Lung (tissue), 12 donors: ENCODE measurements around the gene PARD3. TPM values are rescaled to one million over a fixed set of nuclear protein-coding genes. Genes with fewer than 3 reads are reported as not detected.

Source experiments
- ATAC-seq: fragments of 200-7000 bp; cut with Tn5 transposase; one replicate; pipeline ENCODE4 v1.9.1; 2020; ENCODE audit warnings: moderate number of reproducible peaks; ENCODE audit not compliant: insufficient read depth, low FRiP score
- DNase-seq, 3 donors: peaks; one replicate each; pipeline ENCODE4 v3.0.0-alpha.2; 2013 to 2017
- H3K27ac ChIP-seq, 2 donors: one replicate each; pipeline ENCODE4 v1.5.1; 2013; ENCODE audit warnings: mild to moderate bottlenecking in 2 of 2, moderate library complexity in 2 of 2, control low read depth in 1 of 2, inconsistent platforms in 1 of 2, low read depth in 1 of 2, low read length in 1 of 2
- H3K27me3 ChIP-seq, 3 donors: one replicate each; pipeline ENCODE4 v1.5.1; 2013; ENCODE audit warnings: low read length in 2 of 3; ENCODE audit not compliant: control insufficient read depth in 3 of 3, insufficient read depth in 3 of 3
- H3K36me3 ChIP-seq, 4 donors: one replicate each; pipeline ENCODE4 v1.5.1; 2013; ENCODE audit warnings: low read length in 4 of 4, mild to moderate bottlenecking in 1 of 4, moderate library complexity in 1 of 4; ENCODE audit not compliant: control insufficient read depth in 4 of 4, insufficient read depth in 4 of 4
- H3K4me1 ChIP-seq, 5 donors: one replicate each; pipeline ENCODE4 v1.5.1; 2013; ENCODE audit warnings: low read length in 5 of 5, mild to moderate bottlenecking in 2 of 5, moderate library complexity in 1 of 5; ENCODE audit not compliant: control insufficient read depth in 5 of 5, insufficient read depth in 5 of 5
- H3K4me3 ChIP-seq: one replicate; pipeline ENCODE4 v1.5.1; 2013; ENCODE audit warnings: mild to moderate bottlenecking, control low read depth, moderate library complexity
- H3K9ac ChIP-seq, 2 donors: one replicate each; pipeline ENCODE4 v1.5.1; 2013; ENCODE audit warnings: low read length in 2 of 2, control low read depth in 1 of 2; ENCODE audit not compliant: insufficient read depth in 1 of 2
- H3K9me3 ChIP-seq, 4 donors: one replicate each; pipeline ENCODE4 v1.5.1; 2013; ENCODE audit warnings: low read length in 3 of 4, mild to moderate bottlenecking in 1 of 4, moderate library complexity in 1 of 4; ENCODE audit not compliant: control insufficient read depth in 4 of 4, insufficient read depth in 3 of 4
- WGBS, 2 donors: extraction: QIAGEN DNeasy Blood & Tissue Kit; methylation state at CpG; one replicate each; pipeline ENCODE4 v1.1.7; 2013; 5-methylcytosine and 5-hydroxymethylcytosine counted together
- polyA plus RNA-seq, 2 donors: library from polyadenylated mRNA; stranded (reverse); fragments of 200-250 nt; gene quantifications; one replicate each; pipeline ENCODE4 v1.2.1, GENCODE V29; 2013
- total RNA-seq, 2 donors: library from RNA; depleted of rRNA in 1 of 2; stranded (reverse); fragments of >200 nt in 1 of 2; gene quantifications; one replicate each; pipeline ENCODE4 v1.2.1, GENCODE V29; 2014 to 2021
- TF ChIP-seq, protein P1 (sequence below): IDR thresholded peaks from 2 replicates; pipeline ENCODE4 v1.5.1; 2012; ENCODE audit warnings: mild to moderate bottlenecking; ENCODE audit errors: control extremely low read depth, extremely low read depth
- donor health status: control.
- donor health status: control.
- donor health status: Bipolar disorder and iron deficiency.
- donor health status: healthy.
- donor health status: DM: yes; HTN: yes; CAD: no.

The PARD3 gene
- total and polyA plus RNA-seq, 4 donors: 10.3 to 69.2 (median 27.6) TPM

DNA sequence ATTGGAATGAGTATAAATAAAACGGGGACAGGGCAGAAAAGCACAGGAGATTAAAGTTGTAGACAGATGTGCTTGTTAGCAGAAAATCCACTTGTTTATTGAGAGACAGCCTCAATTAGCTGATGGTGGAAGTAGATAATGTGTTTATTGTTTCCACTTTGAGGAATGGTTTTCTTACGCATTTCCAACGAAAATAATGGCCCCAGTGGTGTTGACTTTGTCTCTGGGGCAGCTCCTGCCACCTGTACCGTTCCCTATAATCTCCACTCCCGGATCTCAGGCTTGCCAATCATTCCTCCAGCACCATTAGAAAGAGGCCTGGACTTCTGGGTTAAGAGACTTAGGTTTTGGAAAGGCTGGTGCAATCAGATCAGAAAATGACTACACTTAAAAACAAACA is 638.7 kb downstream of the PARD3 start:
- WGBS, 2 donors: 73 to 74% methylated on average over 5 of the region's 5 CpGs
- H3K9ac ChIP-seq: no peak overlapping the region
- ATAC-seq (no peak), DNase-seq (no peak)
- H3K36me3 ChIP-seq: no peaks in the 10 kb centered on the region
- H3K4me3 ChIP-seq: no peak overlapping the region
- H3K4me1 ChIP-seq: peaks cover 0 to 16% (median 0%) of the 10 kb centered on the region in 5 donors
- no peak overlapping the region for H3K27ac ChIP-seq
- H3K9me3 ChIP-seq: no peaks in the 10 kb centered on the region
- TF ChIP-seq, protein P1, sequence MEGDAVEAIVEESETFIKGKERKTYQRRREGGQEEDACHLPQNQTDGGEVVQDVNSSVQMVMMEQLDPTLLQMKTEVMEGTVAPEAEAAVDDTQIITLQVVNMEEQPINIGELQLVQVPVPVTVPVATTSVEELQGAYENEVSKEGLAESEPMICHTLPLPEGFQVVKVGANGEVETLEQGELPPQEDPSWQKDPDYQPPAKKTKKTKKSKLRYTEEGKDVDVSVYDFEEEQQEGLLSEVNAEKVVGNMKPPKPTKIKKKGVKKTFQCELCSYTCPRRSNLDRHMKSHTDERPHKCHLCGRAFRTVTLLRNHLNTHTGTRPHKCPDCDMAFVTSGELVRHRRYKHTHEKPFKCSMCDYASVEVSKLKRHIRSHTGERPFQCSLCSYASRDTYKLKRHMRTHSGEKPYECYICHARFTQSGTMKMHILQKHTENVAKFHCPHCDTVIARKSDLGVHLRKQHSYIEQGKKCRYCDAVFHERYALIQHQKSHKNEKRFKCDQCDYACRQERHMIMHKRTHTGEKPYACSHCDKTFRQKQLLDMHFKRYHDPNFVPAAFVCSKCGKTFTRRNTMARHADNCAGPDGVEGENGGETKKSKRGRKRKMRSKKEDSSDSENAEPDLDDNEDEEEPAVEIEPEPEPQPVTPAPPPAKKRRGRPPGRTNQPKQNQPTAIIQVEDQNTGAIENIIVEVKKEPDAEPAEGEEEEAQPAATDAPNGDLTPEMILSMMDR: no peak
- H3K27me3 ChIP-seq: no peaks in the 10 kb centered on the region

- DNase-seq: no peak
- Histone ChIP-seq H3K36me3 (no peaks in the 10 kb centered on the region), H3K27me3 (no peaks in the 10 kb centered on the region), H3K27ac (no peak overlapping the region), H3K4me3 (no peak overlapping the region), H3K4me1 (peaks cover 0 to 9% (median 0%) of the 10 kb centered on the region in 5 donors), H3K9ac (no peak overlapping the region), H3K9me3 (no peaks in the 10 kb centered on the region)
- WGBS, 2 donors: 89 to 92% methylated on average over 2 of the region's 2 CpGs
- TF ChIP-seq, protein P1: no peak
- ATAC-seq: no peak
Measured at GRCh38 chr10:34175121-34175520, 640.0 kb downstream of the PARD3 start.

- no peak for ATAC-seq
- Histone ChIP-seq H3K27me3 (no peaks in the 10 kb centered on the region), H3K4me3 (no peak overlapping the region), H3K4me1 (peaks cover 0 to 25% (median 4%) of the 10 kb centered on the region in 5 donors), H3K27ac (no peak overlapping the region), H3K9me3 (no peaks in the 10 kb centered on the region), H3K9ac (no peak overlapping the region), H3K36me3 (no peaks in the 10 kb centered on the region)
- TF ChIP-seq, protein P1: no peak
- no peak for DNase-seq
- WGBS, 2 donors: 28 to 54% methylated on average over 8 of the region's 8 CpGs
Measured at GRCh38 chr10:34172936-34173533, 642.1 kb downstream of the PARD3 start.

DNA sequence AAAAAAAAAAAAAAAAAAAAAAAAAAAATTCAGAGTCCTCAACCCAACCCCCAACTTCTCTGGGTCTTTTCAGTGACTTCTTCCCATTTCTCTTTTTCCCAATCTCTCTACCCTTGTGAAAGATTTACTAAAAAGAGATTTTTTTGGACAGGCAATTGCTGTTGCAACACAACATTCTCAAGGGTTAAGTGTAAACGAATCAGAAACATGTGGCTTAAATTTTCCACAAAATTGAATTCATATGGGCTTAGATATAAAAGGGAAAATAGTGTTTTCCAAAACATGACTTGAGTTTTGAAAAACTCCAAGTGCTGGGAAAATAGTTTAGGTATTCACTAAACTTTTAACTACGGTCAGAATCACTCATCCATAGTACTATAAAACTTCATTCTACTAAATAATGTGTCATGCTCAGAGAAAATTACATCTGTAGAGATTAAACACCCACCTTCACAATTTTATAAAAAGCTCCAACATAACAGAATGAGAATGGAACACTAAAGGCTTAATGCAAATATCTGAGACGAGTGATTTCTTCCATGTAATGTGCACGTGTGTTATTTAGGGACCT is 643.1 kb downstream of the PARD3 start:
- Histone ChIP-seq H3K36me3 (no peaks in the 10 kb centered on the region), H3K9ac (no peak overlapping the region), H3K4me3 (no peak overlapping the region), H3K27ac (no peak overlapping the region), H3K4me1 (peaks cover 0 to 26% (median 4%) of the 10 kb centered on the region in 5 donors), H3K9me3 (no peaks in the 10 kb centered on the region), H3K27me3 (no peaks in the 10 kb centered on the region)
- ATAC-seq: no peak
- WGBS, 2 donors: 60 to 79% methylated on average over 4 of the region's 4 CpGs
- DNase-seq: peak in 2 of 3 donors; percentile 84 to 90
- TF ChIP-seq, protein P1: no peak
